Psoas muscle (tissue), 8 donors: ENCODE results near the gene CBFA2T3. TPM values are rescaled to one million over a fixed set of nuclear protein-coding genes. Genes with fewer than 3 reads are reported as not detected.

Experiments
- ATAC-seq, 4 donors: fragments of 200-7000 bp; cut with Tn5 transposase; one replicate each; pipeline ENCODE4 v1.9.1; 2020; ENCODE audit warnings: moderate library complexity in 3 of 4, mild to moderate bottlenecking in 2 of 4
- DNase-seq, 2 donors: peaks; one replicate each; pipeline ENCODE4 v3.0.0-alpha.2; 2020
- H3K27ac ChIP-seq: fragments of 200-600 bp; one replicate; pipeline ENCODE4 v1.8.0; 2022
- H3K27me3 ChIP-seq, 3 donors: fragments of 200-600 bp in 1 of 3; one replicate each; pipeline versions ENCODE4 v1.6.1 to v1.8.0; 2013 to 2022; ENCODE audit warnings: low read length in 2 of 3, mild to moderate bottlenecking in 2 of 3, moderate library complexity in 1 of 3; ENCODE audit not compliant: insufficient read depth in 3 of 3
- H3K36me3 ChIP-seq, 2 donors: fragments of 200-600 bp in 1 of 2; one replicate each; pipeline versions ENCODE4 v1.6.1 to v1.8.0; 2013 to 2022; ENCODE audit warnings: low read depth in 1 of 2, mild to moderate bottlenecking in 1 of 2, moderate library complexity in 1 of 2; ENCODE audit not compliant: insufficient read depth in 1 of 2
- H3K4me1 ChIP-seq: fragments of 200-600 bp; one replicate; pipeline ENCODE4 v1.8.0; 2022
- H3K4me3 ChIP-seq: fragments of 200-600 bp; one replicate; pipeline ENCODE4 v1.8.0; 2022; ENCODE audit warnings: mild to moderate bottlenecking
- H3K9me3 ChIP-seq: fragments of 200-600 bp; one replicate; pipeline ENCODE4 v1.8.0; 2022
- whole genome bisulfite sequencing, 3 donors: extraction: QIAGEN DNeasy Blood & Tissue Kit; methylation state at CpG; one replicate each; pipeline versions ENCODE4 v1.1.6 to v1.1.7; 2013; 5-methylcytosine and 5-hydroxymethylcytosine counted together
- intact Hi-C, 2 donors: fragments of 100-400 bp; cut with DNase I; formaldehyde crosslinking; loops; one replicate each; pipeline versions ENCODE4 v1.11.0 to v1.14.2; 2022
- polyA plus RNA-seq, 3 donors: library from polyadenylated mRNA; stranded (reverse); fragments of 200-250 nt; gene quantifications; one replicate each; pipeline ENCODE4 v1.2.3, GENCODE V29; 2013
- total RNA-seq, 4 donors: library from RNA; stranded (reverse); fragmentation: NEBNext Ultra II Directional in 2 of 4; extraction: Animal tissue kit (Norgen Biotek cat#: 25700) in 2 of 4; gene quantifications; one replicate each; pipeline versions ENCODE4 v1.2.1 to v1.2.4, GENCODE V29; 2021 to 2023
- TF ChIP-seq, protein P1 (sequence below): fragments of 200-600 bp; IDR thresholded peaks from one replicate; pipeline ENCODE4 v1.8.0; 2022; ENCODE audit warnings: antibody characterized with exemption
- donor health status: healthy with polysubstance abuse.
- donor health status: DM: no; HTN: no; CAD: no; lungs with moderate emphysema.
- donor health status: Bipolar disorder and iron deficiency.
- donor health status: healthy.
- donor health status: DM: yes; HTN: yes; CAD: no.
- donor health status: DM: no; HTN: no; CAD: no.
- donor health status: DM: no; HTN: no; CAD: no.
- donor health status: DM: yes; HTN: yes; CAD: no.

Gene CBFA2T3
- total and polyA plus RNA-seq, 7 donors, result 2.6 to 15.0 (median 6.0) TPM

DNA sequence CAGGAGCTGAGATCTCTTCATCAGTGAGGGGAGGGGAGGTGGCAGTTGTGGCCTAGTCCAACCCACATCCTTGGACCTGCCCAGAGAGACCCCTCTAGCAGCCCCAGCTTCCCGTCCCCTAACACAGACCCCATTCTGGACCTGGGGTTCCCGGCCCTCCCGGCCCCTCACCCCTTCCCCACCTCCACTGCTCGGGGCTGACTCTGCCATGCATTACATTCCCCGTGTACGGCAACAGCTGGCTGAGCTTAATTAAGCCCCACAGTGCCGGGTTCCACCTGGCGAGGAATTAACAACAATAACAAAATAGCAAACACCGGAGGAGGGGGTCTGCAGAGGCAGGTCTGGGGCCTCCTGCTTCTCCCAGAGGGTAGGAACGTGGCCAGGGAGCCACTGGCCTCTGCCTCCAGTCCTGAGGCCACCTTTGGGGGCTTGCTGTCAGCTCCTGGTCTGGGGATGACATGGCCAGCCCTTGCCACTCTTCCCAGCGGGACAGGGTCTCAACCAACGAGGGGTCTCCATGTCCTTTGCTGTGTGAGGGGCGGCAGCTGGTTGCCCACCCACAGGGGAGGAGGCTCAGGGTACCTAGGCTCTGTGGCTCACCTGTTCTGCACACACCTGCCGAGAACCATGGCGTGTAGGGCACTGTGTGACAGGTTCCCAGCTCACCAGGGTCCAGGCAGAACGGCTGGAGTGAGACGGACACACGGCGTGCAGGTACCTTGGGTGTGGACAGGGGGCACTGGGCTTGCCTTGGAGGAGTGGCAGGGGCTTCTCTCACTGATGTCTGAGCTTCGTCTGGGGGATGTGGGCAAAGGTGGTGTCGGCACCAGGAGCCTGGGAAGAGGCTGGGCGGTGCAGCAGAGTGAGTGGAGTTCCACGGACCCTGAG is 46.9 kb upstream of the CBFA2T3 start:
- intact Hi-C loops, result no loop called here
- WGBS, 3 donors, result 52 to 64% (median 53%) methylated on average over 23 of the region's 23 CpGs
- DNase-seq, result peak in 1 of 2 donors; percentile 5
- H3K4me1 ChIP-seq, result no peaks in the 10 kb centered on the region
- no peak for ATAC-seq
- H3K9me3 ChIP-seq, result peaks cover 9% of the 10 kb centered on the region
- no peaks in the 10 kb centered on the region for H3K36me3 ChIP-seq
- peaks cover 0 to 79% (median 18%) of the 10 kb centered on the region in 3 donors for H3K27me3 ChIP-seq
- TF ChIP-seq, protein P1, sequence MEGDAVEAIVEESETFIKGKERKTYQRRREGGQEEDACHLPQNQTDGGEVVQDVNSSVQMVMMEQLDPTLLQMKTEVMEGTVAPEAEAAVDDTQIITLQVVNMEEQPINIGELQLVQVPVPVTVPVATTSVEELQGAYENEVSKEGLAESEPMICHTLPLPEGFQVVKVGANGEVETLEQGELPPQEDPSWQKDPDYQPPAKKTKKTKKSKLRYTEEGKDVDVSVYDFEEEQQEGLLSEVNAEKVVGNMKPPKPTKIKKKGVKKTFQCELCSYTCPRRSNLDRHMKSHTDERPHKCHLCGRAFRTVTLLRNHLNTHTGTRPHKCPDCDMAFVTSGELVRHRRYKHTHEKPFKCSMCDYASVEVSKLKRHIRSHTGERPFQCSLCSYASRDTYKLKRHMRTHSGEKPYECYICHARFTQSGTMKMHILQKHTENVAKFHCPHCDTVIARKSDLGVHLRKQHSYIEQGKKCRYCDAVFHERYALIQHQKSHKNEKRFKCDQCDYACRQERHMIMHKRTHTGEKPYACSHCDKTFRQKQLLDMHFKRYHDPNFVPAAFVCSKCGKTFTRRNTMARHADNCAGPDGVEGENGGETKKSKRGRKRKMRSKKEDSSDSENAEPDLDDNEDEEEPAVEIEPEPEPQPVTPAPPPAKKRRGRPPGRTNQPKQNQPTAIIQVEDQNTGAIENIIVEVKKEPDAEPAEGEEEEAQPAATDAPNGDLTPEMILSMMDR, result no peak
- H3K4me3 ChIP-seq, result no peak overlapping the region
- no peak overlapping the region for H3K27ac ChIP-seq

DNA sequence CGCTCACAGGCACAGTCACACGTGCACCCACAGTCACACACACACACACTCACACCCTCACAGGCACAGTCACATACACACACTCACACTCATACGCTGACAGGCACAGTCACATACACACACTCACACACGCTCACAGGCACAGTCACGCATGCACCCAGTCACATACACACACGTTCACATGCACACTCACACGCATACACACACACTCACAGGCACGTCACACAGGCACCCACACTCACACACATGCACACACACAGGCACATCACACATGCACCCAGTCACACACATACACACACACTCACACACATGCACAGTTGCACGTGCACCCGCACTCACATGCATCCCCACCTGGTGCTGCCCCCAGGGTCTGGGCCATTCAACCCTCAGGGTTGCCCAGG is 46.1 kb upstream of the CBFA2T3 start:
- H3K27ac ChIP-seq, result no peak overlapping the region
- 84 to 92% (median 86%) methylated on average over 10 of the region's 10 CpGs for WGBS, 3 donors
- peaks cover 9% of the 10 kb centered on the region for H3K9me3 ChIP-seq
- H3K4me1 ChIP-seq, result no peaks in the 10 kb centered on the region
- peaks cover 0 to 81% (median 21%) of the 10 kb centered on the region in 3 donors for H3K27me3 ChIP-seq
- H3K4me3 ChIP-seq, result no peak overlapping the region
- H3K36me3 ChIP-seq, result no peaks in the 10 kb centered on the region
- intact Hi-C loops, result no loop called here
- ATAC-seq (no peak), DNase-seq (no peak)
- TF ChIP-seq, protein P1, result no peak

- H3K4me3 ChIP-seq, result no peak overlapping the region
- peaks cover 9% of the 10 kb centered on the region for H3K9me3 ChIP-seq
- TF ChIP-seq, protein P1, result no peak
- peaks cover 0 to 75% (median 21%) of the 10 kb centered on the region in 3 donors for H3K27me3 ChIP-seq
- no peaks in the 10 kb centered on the region for H3K36me3 ChIP-seq
- ATAC-seq (no peak), DNase-seq (no peak)
- whole genome bisulfite sequencing, 3 donors, result 62 to 69% (median 65%) methylated on average over 24 to 25 of the region's 25 CpGs
- no peak overlapping the region for H3K27ac ChIP-seq
- intact Hi-C loops, result no loop called here
- no peaks in the 10 kb centered on the region for H3K4me1 ChIP-seq
These were observed 45.2 kb upstream of the CBFA2T3 start for GRCh38 chr16:89022051-89022836.

DNA sequence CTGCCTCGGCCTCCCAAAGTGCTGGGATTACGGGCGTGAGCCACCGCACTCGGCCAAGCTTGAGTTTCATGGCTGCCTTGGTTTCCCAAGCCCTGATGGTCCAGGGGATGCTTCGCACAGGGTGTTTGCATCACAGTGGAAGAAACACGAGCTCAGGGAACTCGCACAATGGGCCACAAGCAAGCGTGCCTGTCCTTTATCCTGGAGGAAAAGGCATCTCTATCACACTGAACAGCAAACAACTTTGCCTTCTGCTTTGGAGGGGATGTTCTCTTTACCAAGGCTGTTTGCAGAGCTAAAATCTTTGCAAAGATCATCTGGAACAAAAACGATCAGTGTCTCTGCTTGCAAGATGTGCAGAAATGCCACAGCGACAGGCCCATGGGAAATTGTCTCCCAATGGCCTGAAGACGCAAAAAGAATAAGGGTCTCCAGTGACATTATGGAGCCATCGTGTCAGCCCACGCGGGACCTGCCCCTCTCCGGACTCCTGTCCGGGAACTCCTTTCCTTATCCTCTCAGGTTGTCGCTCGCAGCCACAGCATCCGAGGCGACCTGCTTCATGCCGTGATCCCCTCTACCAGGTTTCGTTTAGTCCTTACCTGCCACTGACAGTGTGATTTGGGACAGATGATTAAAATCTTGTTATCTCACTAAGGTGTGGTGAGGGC is 44.1 kb upstream of the CBFA2T3 start:
- 85 to 86% (median 85%) methylated on average over 23 of the region's 23 CpGs for WGBS, 3 donors
- TF ChIP-seq, protein P1, result no peak
- peak in 1 of 2 donors; percentile 4 for DNase-seq
- Histone ChIP-seq H3K4me3 (no peak overlapping the region), H3K9me3 (peaks cover 3% of the 10 kb centered on the region), H3K4me1 (no peaks in the 10 kb centered on the region), H3K36me3 (no peaks in the 10 kb centered on the region), H3K27me3 (peaks cover 0 to 64% (median 25%) of the 10 kb centered on the region in 3 donors), H3K27ac (no peak overlapping the region)
- ATAC-seq, result no peak
- intact Hi-C loops, result no loop called here
